Ishikawa (cell line): ENCODE measurements around the gene RASSF1.

Experiments
- CEBPB ChIP-seq: IDR thresholded peaks from 2 replicates; pipeline ENCODE4 v1.6.1; 2012
- CREB1 ChIP-seq: IDR thresholded peaks from 2 replicates; pipeline ENCODE4 v1.6.1; 2012; ENCODE audit warnings: low read depth
- EGR1 ChIP-seq: IDR thresholded peaks from 2 replicates; pipeline ENCODE4 v1.6.1; 2012
- EP300 ChIP-seq: IDR thresholded peaks from 2 replicates; pipeline ENCODE4 v1.6.1; 2012; ENCODE audit warnings: borderline replicate concordance
- FOXM1 ChIP-seq: IDR thresholded peaks from 2 replicates; pipeline ENCODE4 v1.6.1; 2012; ENCODE audit warnings: low read depth, borderline replicate concordance
- MAX ChIP-seq: IDR thresholded peaks from 2 replicates; pipeline ENCODE4 v1.6.1; 2012
- NFIC ChIP-seq: IDR thresholded peaks from 2 replicates; pipeline ENCODE4 v1.6.1; 2012
- RAD21 ChIP-seq: IDR thresholded peaks from 2 replicates; pipeline ENCODE4 v1.6.1; 2012; ENCODE audit warnings: low read depth
- REST ChIP-seq: IDR thresholded peaks from 2 replicates; pipeline ENCODE4 v1.6.1; 2012; ENCODE audit warnings: low read depth, mild to moderate bottlenecking
- TAF1 ChIP-seq: IDR thresholded peaks from 2 replicates; pipeline ENCODE4 v1.6.1; 2012; ENCODE audit warnings: low read depth, mild to moderate bottlenecking
- TCF12 ChIP-seq: IDR thresholded peaks from 2 replicates; pipeline ENCODE4 v1.6.1; 2012; ENCODE audit warnings: low read depth
- TEAD4 ChIP-seq: IDR thresholded peaks from 2 replicates; pipeline ENCODE4 v1.6.1; 2012
- USF1 ChIP-seq: IDR thresholded peaks from 2 replicates; pipeline ENCODE4 v1.6.1; 2012
- YY1 ChIP-seq: IDR thresholded peaks from 2 replicates; pipeline ENCODE4 v1.6.1; 2012; ENCODE audit warnings: low read depth
- ZBTB7A ChIP-seq: IDR thresholded peaks from 2 replicates; pipeline ENCODE4 v1.6.1; 2012; ENCODE audit warnings: low read depth

RASSF1 gene

GRCh38 chr3:50325113-50325480, 15.5 kb downstream of the RASSF1 start:
- TF ChIP-seq REST (no peak), FOXM1 (no peak), YY1 (no peak), USF1 (no peak), ZBTB7A (no peak), CEBPB (no peak), EP300 (no peak), TEAD4 (no peak), TCF12 (no peak), RAD21 (no peak), TAF1 (no peak), MAX (no peak), EGR1 (no peak), NFIC (no peak), CREB1 (no peak)

- TF ChIP-seq YY1 (0 out of 2 replicates have a peak, but pooled peaks have one; percentile 15), CEBPB (no peak), NFIC (no peak), TAF1 (no peak), RAD21 (peak; percentile 91)
Measured at GRCh38 chr3:50324351-50325112, 16.1 kb downstream of the RASSF1 start.

- TF ChIP-seq TAF1 (no peak), YY1 (no peak), FOXM1 (no peak), TEAD4 (no peak), USF1 (no peak), CREB1 (no peak), RAD21 (no peak), EGR1 (no peak), TCF12 (no peak), EP300 (no peak), REST (no peak), ZBTB7A (no peak), CEBPB (no peak), NFIC (no peak), MAX (no peak)
Measured at GRCh38 chr3:50323614-50324199, 16.9 kb downstream of the RASSF1 start.

GRCh38 chr3:50323092-50323600, 17.5 kb downstream of the RASSF1 start:
- TF ChIP-seq EGR1 = no peak
- TF ChIP-seq TEAD4 = no peak
- TF ChIP-seq TCF12 = no peak
- no peak for TF ChIP-seq MAX
- TF ChIP-seq REST = no peak
- TF ChIP-seq TAF1 = no peak
- no peak for TF ChIP-seq CREB1
- TF ChIP-seq NFIC = no peak
- no peak for TF ChIP-seq USF1
- TF ChIP-seq EP300 = no peak
- no peak for TF ChIP-seq CEBPB
- no peak for TF ChIP-seq RAD21
